ENCODE measurements around the gene ZSCAN9. TPM values are rescaled to one million over a fixed set of nuclear protein-coding genes. Genes with fewer than 3 reads are reported as not detected.

The ZSCAN9 gene
- total RNA-seq, 1 donor from 2014 or later = 8.1 TPM

- H3K9me3 Mint-ChIP-seq = peaks cover 11% of the 10 kb centered on the region
- intact Hi-C loops (cut with micrococcal nuclease) = loop anchor here (5.0 to 10.0 kb wide), 8 partner anchors 127 to 535 kb away; partner anchors contain the start of genes ZSCAN23 and ZSCAN31
- peaks cover 2% of the 10 kb centered on the region for H3K36me3 Mint-ChIP-seq (ENCODE audit: low read depth)
- no peak for DNase-seq (ENCODE audit: low spot score)
- no peak overlapping the region for H3K4me3 Mint-ChIP-seq
- H3K27me3 Mint-ChIP-seq (ENCODE audit: insufficient read depth) = peaks cover 91% of the 10 kb centered on the region
- peaks cover 39% of the 10 kb centered on the region for H3K4me1 Mint-ChIP-seq (ENCODE audit: low read depth)
- H3K27ac Mint-ChIP-seq = no peak overlapping the region
These were observed 15.1 kb upstream of the ZSCAN9 start for GRCh38 chr6:28209753-28210535.

- peaks cover 2% of the 10 kb centered on the region for H3K36me3 Mint-ChIP-seq (ENCODE audit: low read depth)
- peak overlapping the region; percentile 82 for H3K4me3 Mint-ChIP-seq
- no peak for DNase-seq (ENCODE audit: low spot score)
- H3K27me3 Mint-ChIP-seq (ENCODE audit: insufficient read depth) = peaks cover 88% of the 10 kb centered on the region
- intact Hi-C loops (cut with micrococcal nuclease) = loop anchor here (2.0 to 10.0 kb wide), 8 partner anchors 71 to 443 kb away; partner anchors contain the start of genes ZKSCAN8, ZNF165, ZSCAN23 and ZSCAN31
- H3K4me1 Mint-ChIP-seq (ENCODE audit: low read depth) = peaks cover 43% of the 10 kb centered on the region
- no peaks in the 10 kb centered on the region for H3K9me3 Mint-ChIP-seq
- peak overlapping the region; percentile 50 for H3K27ac Mint-ChIP-seq
These were observed 13.1 kb upstream of the ZSCAN9 start for GRCh38 chr6:28211840-28212509.

- intact Hi-C loops (cut with micrococcal nuclease) = loop anchor here (2.0 to 10.0 kb wide), 8 partner anchors 72 to 442 kb away; partner anchors contain the start of genes ZKSCAN8, ZNF165, ZSCAN23 and ZSCAN31
- Mint-ChIP-seq H3K27ac (peak overlapping the region; percentile 67), H3K9me3 (no peaks in the 10 kb centered on the region), H3K4me3 (peak overlapping the region; percentile 82), H3K27me3 (ENCODE audit: insufficient read depth) (peaks cover 86% of the 10 kb centered on the region), H3K4me1 (ENCODE audit: low read depth) (peaks cover 36% of the 10 kb centered on the region), H3K36me3 (ENCODE audit: low read depth) (peaks cover 2% of the 10 kb centered on the region)
- no peak for DNase-seq (ENCODE audit: low spot score)
These were observed 12.4 kb upstream of the ZSCAN9 start for GRCh38 chr6:28212510-28213212.

- Mint-ChIP-seq H3K27me3 (ENCODE audit: insufficient read depth) (peaks cover 86% of the 10 kb centered on the region), H3K27ac (no peak overlapping the region), H3K36me3 (ENCODE audit: low read depth) (peaks cover 2% of the 10 kb centered on the region), H3K4me1 (ENCODE audit: low read depth) (peaks cover 31% of the 10 kb centered on the region), H3K4me3 (peak overlapping the region; percentile 82), H3K9me3 (no peaks in the 10 kb centered on the region)
- intact Hi-C loops (cut with micrococcal nuclease) = loop anchor here (2.0 to 10.0 kb wide), 8 partner anchors 72 to 442 kb away; partner anchors contain the start of genes ZKSCAN8, ZNF165, ZSCAN23 and ZSCAN31
- DNase-seq (ENCODE audit: low spot score) = no peak
These were observed 11.9 kb upstream of the ZSCAN9 start for GRCh38 chr6:28213213-28213523.

GRCh38 chr6:28215425-28215824 lies 9.7 kb upstream of the ZSCAN9 start:
- H3K4me3 Mint-ChIP-seq = peak overlapping the region; percentile 49
- H3K9me3 Mint-ChIP-seq = no peaks in the 10 kb centered on the region
- no peak for DNase-seq (ENCODE audit: low spot score)
- peaks cover 2% of the 10 kb centered on the region for H3K36me3 Mint-ChIP-seq (ENCODE audit: low read depth)
- H3K4me1 Mint-ChIP-seq (ENCODE audit: low read depth) = peaks cover 26% of the 10 kb centered on the region
- intact Hi-C loops (cut with micrococcal nuclease) = loop anchor here (5.0 to 10.0 kb wide), 2 partner anchors 37 to 439 kb away; partner anchors contain the start of gene ZKSCAN4
- H3K27me3 Mint-ChIP-seq (ENCODE audit: insufficient read depth) = peaks cover 81% of the 10 kb centered on the region
- H3K27ac Mint-ChIP-seq = no peak overlapping the region

GRCh38 chr6:28217890-28218289 lies 7.2 kb upstream of the ZSCAN9 start:
- H3K36me3 Mint-ChIP-seq (ENCODE audit: low read depth) = no peaks in the 10 kb centered on the region
- H3K9me3 Mint-ChIP-seq = no peaks in the 10 kb centered on the region
- intact Hi-C loops (cut with micrococcal nuclease) = loop anchor here (5.0 to 10.0 kb wide), 2 partner anchors 34 to 437 kb away; partner anchors contain the start of gene ZKSCAN4
- H3K27me3 Mint-ChIP-seq (ENCODE audit: insufficient read depth) = peaks cover 70% of the 10 kb centered on the region
- DNase-seq (ENCODE audit: low spot score) = no peak
- H3K27ac Mint-ChIP-seq = no peak overlapping the region
- peak overlapping the region; percentile 83 for H3K4me3 Mint-ChIP-seq
- H3K4me1 Mint-ChIP-seq (ENCODE audit: low read depth) = peaks cover 14% of the 10 kb centered on the region

- peak overlapping the region; percentile 83 for H3K4me3 Mint-ChIP-seq
- H3K36me3 Mint-ChIP-seq (ENCODE audit: low read depth) = no peaks in the 10 kb centered on the region
- peaks cover 5% of the 10 kb centered on the region for H3K9me3 Mint-ChIP-seq
- no peak for DNase-seq (ENCODE audit: low spot score)
- intact Hi-C loops (cut with micrococcal nuclease) = loop anchor here (5.0 to 10.0 kb wide), 2 partner anchors 34 to 436 kb away; partner anchors contain the start of gene ZKSCAN4
- no peak overlapping the region for H3K27ac Mint-ChIP-seq
- peaks cover 70% of the 10 kb centered on the region for H3K27me3 Mint-ChIP-seq (ENCODE audit: insufficient read depth)
- peaks cover 12% of the 10 kb centered on the region for H3K4me1 Mint-ChIP-seq (ENCODE audit: low read depth)
These were observed 6.5 kb upstream of the ZSCAN9 start for GRCh38 chr6:28218312-28219248.

- intact Hi-C loops (cut with micrococcal nuclease) = loop anchor here (5.0 kb wide), 1 partner anchor 47 kb away; the partner anchor contains the start of gene ZSCAN26
- DNase-seq (ENCODE audit: low spot score) = no peak
- H3K27ac Mint-ChIP-seq = no peak overlapping the region
- H3K27me3 Mint-ChIP-seq (ENCODE audit: insufficient read depth) = peaks cover 61% of the 10 kb centered on the region
- H3K4me3 Mint-ChIP-seq = no peak overlapping the region
- H3K9me3 Mint-ChIP-seq = peaks cover 7% of the 10 kb centered on the region
- no peaks in the 10 kb centered on the region for H3K36me3 Mint-ChIP-seq (ENCODE audit: low read depth)
- peaks cover 21% of the 10 kb centered on the region for H3K4me1 Mint-ChIP-seq (ENCODE audit: low read depth)
These were observed 4.6 kb upstream of the ZSCAN9 start for GRCh38 chr6:28220257-28221133.

- Mint-ChIP-seq H3K9me3 (peaks cover 7% of the 10 kb centered on the region), H3K36me3 (ENCODE audit: low read depth) (peaks cover 8% of the 10 kb centered on the region), H3K4me1 (ENCODE audit: low read depth) (peaks cover 34% of the 10 kb centered on the region), H3K27ac (peak overlapping the region; percentile 42), H3K4me3 (peak overlapping the region; percentile 88), H3K27me3 (ENCODE audit: insufficient read depth) (peaks cover 34% of the 10 kb centered on the region)
- DNase-seq (ENCODE audit: low spot score) = no peak
- intact Hi-C loops (cut with micrococcal nuclease) = loop anchor here (5.0 kb wide), 1 partner anchor 43 kb away; the partner anchor contains the start of gene ZSCAN26
These were observed 682 bp upstream of the ZSCAN9 start for GRCh38 chr6:28224131-28225055.

- Mint-ChIP-seq H3K27me3 (ENCODE audit: insufficient read depth) (peaks cover 18% of the 10 kb centered on the region), H3K4me1 (ENCODE audit: low read depth) (peaks cover 34% of the 10 kb centered on the region), H3K36me3 (ENCODE audit: low read depth) (peaks cover 17% of the 10 kb centered on the region), H3K9me3 (peaks cover 7% of the 10 kb centered on the region), H3K4me3 (peak overlapping the region; percentile 88), H3K27ac (no peak overlapping the region)
- DNase-seq (ENCODE audit: low spot score) = no peak
- intact Hi-C loops (cut with micrococcal nuclease) = no loop called here
These were observed 1.4 kb downstream of the ZSCAN9 start for GRCh38 chr6:28226460-28226859.

Data from activated T-helper 1 cell treated with anti-CD3 and anti-CD28 coated beads, Interleukin-12 subunit alpha, Interleukin-12 subunit beta, Interleukin-2, Interleukin-4 antibody, amounts not matched to agents 30 ng/mL and 10 ng/mL and 1 ng/mL, durations not matched to agents 14 hours and 24 hours and 36 hours (primary cell).